HG03521 (cell line): ENCODE data around the gene C11orf91.
A peak's percentile ranks its signal among the peaks of the same experiment; 100 is the strongest.
"Not testable (repeated sequence)": the region's sequence is repeated elsewhere in the genome, so short reads cannot be mapped to it uniquely, and the experiment has no call there.

ENCODE experiments used
- ATAC-seq: cut with Tn5 transposase; IDR thresholded peaks from one replicate; pipeline ENCODE4 v1.9.1; 2021; ENCODE audit warnings: mild to moderate bottlenecking, moderate library complexity; ENCODE audit not compliant: unreplicated experiment

C11orf91 gene

GRCh38 chr11:33700502-33701271 lies at the start of gene C11orf91:
TSS of gene C11orf91 (minus strand) at chr11:33700826. CDS start at chr11:33700740, 86 bp downstream.
- ATAC-seq = peak; percentile 86

- ATAC-seq = no peak
Observed at GRCh38 chr11:33747979-33748378, 47.4 kb upstream of the C11orf91 start.

GRCh38 chr11:33743291-33743690 lies 42.7 kb upstream of the C11orf91 start:
- ATAC-seq = no peak

- ATAC-seq = no peak
Observed at GRCh38 chr11:33742249-33742851, 41.7 kb upstream of the C11orf91 start.

GRCh38 chr11:33741806-33742205 lies 41.2 kb upstream of the C11orf91 start:
- no peak for ATAC-seq

- ATAC-seq = no peak
Observed at GRCh38 chr11:33737362-33737821, 36.8 kb upstream of the C11orf91 start.

- peak; percentile 56 for ATAC-seq
Observed at GRCh38 chr11:33736148-33736812, 35.7 kb upstream of the C11orf91 start, which contains the start of gene CD59. TSS of gene CD59 (minus strand) at chr11:33736423. CDS start at chr11:33722445, 13,978 bp downstream.

GRCh38 chr11:33735271-33736147 lies 34.9 kb upstream of the C11orf91 start:
- ATAC-seq = peak; percentile 41

- ATAC-seq = no peak
Observed at GRCh38 chr11:33734441-33735270, 34.0 kb upstream of the C11orf91 start.

GRCh38 chr11:33733980-33734379 lies 33.4 kb upstream of the C11orf91 start:
- ATAC-seq = no peak

GRCh38 chr11:33731723-33732531 lies 31.3 kb upstream of the C11orf91 start:
- no peak for ATAC-seq

GRCh38 chr11:33730716-33731115 lies 30.1 kb upstream of the C11orf91 start:
- ATAC-seq = no peak

- not testable (repeated sequence) for ATAC-seq
Observed at GRCh38 chr11:33729072-33729664, 28.5 kb upstream of the C11orf91 start.

- ATAC-seq = not testable (repeated sequence)
Observed at GRCh38 chr11:33727539-33727938, 26.9 kb upstream of the C11orf91 start.

- no peak for ATAC-seq
Observed at GRCh38 chr11:33725496-33725895, 24.9 kb upstream of the C11orf91 start.

- no peak for ATAC-seq
Observed at GRCh38 chr11:33724644-33725035, 24.0 kb upstream of the C11orf91 start.

- no peak for ATAC-seq
Observed at GRCh38 chr11:33723238-33723881, 22.7 kb upstream of the C11orf91 start.

GRCh38 chr11:33722590-33723234 lies 22.1 kb upstream of the C11orf91 start:
- ATAC-seq = peak; percentile 69
